Pancreas (tissue), 10 donors: ENCODE data around the gene RASAL2. TPM values are rescaled to one million over a fixed set of nuclear protein-coding genes. Genes with fewer than 3 reads are reported as not detected.

Source experiments
- ATAC-seq, 4 donors: fragments of 200-7000 bp; cut with Tn5 transposase; one replicate each; pipeline versions ENCODE4 v1.8.0 to v1.9.1; 2020; ENCODE audit warnings: mild to moderate bottlenecking in 4 of 4, moderate library complexity in 4 of 4
- DNase-seq, 6 donors: peaks; one replicate each; pipeline ENCODE4 v3.0.0-alpha.2; 2020
- FAIRE-seq: peaks from 2 replicates; lab custom pipeline; 2012; peaks lifted over from hg19 to GRCh38; lab: Jason Lieb, UNC
- H3K27ac ChIP-seq, 4 donors: fragments of 200-600 bp; sonication (generic); 1 replicate in 3 of 4; 2 replicates in 1 of 4; pipeline versions ENCODE4 v1.5.0 to v1.8.0; 2020
- H3K27me3 ChIP-seq, 4 donors: fragments of 200-600 bp; one replicate each; pipeline ENCODE4 v1.8.0; 2021
- H3K36me3 ChIP-seq, 3 donors: fragments of 200-600 bp; sonication (generic) in 1 of 3; one replicate each; pipeline versions ENCODE4 v1.5.0 to v1.8.0; 2020 to 2021
- H3K4me1 ChIP-seq, 3 donors: fragments of 200-600 bp; one replicate each; pipeline ENCODE4 v1.8.0; 2021
- H3K4me3 ChIP-seq, 4 donors: fragments of 200-600 bp; sonication (generic) in 2 of 4; one replicate each; pipeline versions ENCODE4 v1.5.0 to v1.8.0; 2020 to 2021
- H3K9me3 ChIP-seq, 4 donors: fragments of 200-600 bp; one replicate each; pipeline ENCODE4 v1.8.0; 2021
- WGBS, 2 donors: extraction: QIAGEN DNeasy Blood & Tissue Kit; methylation state at CpG; one replicate each; pipeline ENCODE4 v1.1.7; 2013; 5-methylcytosine and 5-hydroxymethylcytosine counted together
- intact Hi-C, 3 donors: fragments of 100-400 bp; cut with DNase I; formaldehyde crosslinking; loops; one replicate each; pipeline versions ENCODE4 v1.11.1 to v1.14.2; 2022
- polyA plus RNA-seq, 2 donors: library from polyadenylated mRNA; stranded (reverse); fragments of 200-250 nt; gene quantifications; one replicate each; pipeline ENCODE4 v1.2.3, GENCODE V29; 2013
- total RNA-seq, 6 donors: library from RNA; stranded (reverse); fragmentation: NEBNext Ultra II Directional in 4 of 6; extraction: Animal tissue kit (Norgen Biotek cat#: 25700) in 4 of 6; gene quantifications; one replicate each; pipeline versions ENCODE4 v1.2.1 to v1.2.4, GENCODE V29; 2021 to 2023
- TF ChIP-seq, protein P1 (sequence below), 4 donors: fragments of 200-600 bp; sonication (generic) in 3 of 4; IDR thresholded peaks; one replicate each; pipeline versions ENCODE4 v1.5.0 to v1.8.0; 2021; ENCODE audit warnings: antibody characterized with exemption in 4 of 4
- donor health status: healthy with polysubstance abuse.
- donor health status: DM: no; HTN: no; CAD: no; lungs with moderate emphysema.
- donor health status: DM: no; HTN: no; CAD: no.
- donor health status: control.
- donor health status: control.
- donor health status: Bipolar disorder and iron deficiency.
- donor health status: DM: yes; HTN: yes; CAD: no.
- donor health status: DM: no; HTN: no; CAD: no.
- donor health status: DM: no; HTN: no; CAD: no.
- donor health status: DM: yes; HTN: yes; CAD: no.

Gene RASAL2
- total and polyA plus RNA-seq, 8 donors, result 2.5 to 12.9 (median 4.9) TPM

DNA sequence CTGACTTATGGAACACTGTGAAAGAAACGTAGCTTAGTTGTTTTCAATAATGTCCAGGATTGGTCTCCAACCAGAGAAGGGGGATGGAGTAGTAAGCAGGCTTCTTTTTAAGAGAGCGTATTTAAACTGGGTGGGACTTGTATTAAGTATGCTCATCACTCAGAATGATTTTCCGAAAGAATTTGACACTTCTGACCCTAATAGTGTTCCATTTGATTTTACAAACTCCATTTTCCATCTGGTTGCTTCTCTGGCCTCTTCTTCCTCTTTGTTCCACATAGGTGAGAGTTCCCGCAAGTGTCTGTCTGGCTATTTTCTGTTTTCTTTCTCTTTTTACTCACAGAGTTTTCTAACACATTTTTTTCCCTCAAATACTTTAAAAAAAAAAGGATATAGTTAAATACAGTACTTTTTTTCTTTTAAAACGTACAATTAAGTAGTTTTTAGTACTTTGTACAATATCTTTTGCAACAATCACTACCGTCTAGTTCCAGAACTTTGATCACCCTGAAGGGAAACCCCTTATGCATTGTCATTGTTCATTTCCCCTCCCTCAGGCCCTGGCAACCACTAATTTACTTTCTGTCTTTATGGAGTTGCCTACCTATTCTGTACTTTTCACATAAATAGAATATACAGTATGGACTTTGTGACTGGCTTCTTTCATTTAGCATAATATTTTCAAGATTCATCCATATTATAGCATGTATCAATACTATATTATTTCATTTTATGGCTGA lies 67.0 kb downstream of the RASAL2 start:
- Histone ChIP-seq H3K36me3 (no peaks in the 10 kb centered on the region), H3K4me1 (no peaks in the 10 kb centered on the region), H3K4me3 (no peak overlapping the region), H3K27me3 (no peaks in the 10 kb centered on the region), H3K9me3 (no peaks in the 10 kb centered on the region), H3K27ac (no peak overlapping the region)
- no peak for FAIRE-seq
- 89 to 92% methylated on average over 6 of the region's 6 CpGs for WGBS, 2 donors
- no peak for DNase-seq
- TF ChIP-seq, protein P1, sequence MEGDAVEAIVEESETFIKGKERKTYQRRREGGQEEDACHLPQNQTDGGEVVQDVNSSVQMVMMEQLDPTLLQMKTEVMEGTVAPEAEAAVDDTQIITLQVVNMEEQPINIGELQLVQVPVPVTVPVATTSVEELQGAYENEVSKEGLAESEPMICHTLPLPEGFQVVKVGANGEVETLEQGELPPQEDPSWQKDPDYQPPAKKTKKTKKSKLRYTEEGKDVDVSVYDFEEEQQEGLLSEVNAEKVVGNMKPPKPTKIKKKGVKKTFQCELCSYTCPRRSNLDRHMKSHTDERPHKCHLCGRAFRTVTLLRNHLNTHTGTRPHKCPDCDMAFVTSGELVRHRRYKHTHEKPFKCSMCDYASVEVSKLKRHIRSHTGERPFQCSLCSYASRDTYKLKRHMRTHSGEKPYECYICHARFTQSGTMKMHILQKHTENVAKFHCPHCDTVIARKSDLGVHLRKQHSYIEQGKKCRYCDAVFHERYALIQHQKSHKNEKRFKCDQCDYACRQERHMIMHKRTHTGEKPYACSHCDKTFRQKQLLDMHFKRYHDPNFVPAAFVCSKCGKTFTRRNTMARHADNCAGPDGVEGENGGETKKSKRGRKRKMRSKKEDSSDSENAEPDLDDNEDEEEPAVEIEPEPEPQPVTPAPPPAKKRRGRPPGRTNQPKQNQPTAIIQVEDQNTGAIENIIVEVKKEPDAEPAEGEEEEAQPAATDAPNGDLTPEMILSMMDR (IDR thresholded peaks at IDR 0.05), result no peak
- no peak for ATAC-seq
- intact Hi-C loops, result no loop called here

DNA sequence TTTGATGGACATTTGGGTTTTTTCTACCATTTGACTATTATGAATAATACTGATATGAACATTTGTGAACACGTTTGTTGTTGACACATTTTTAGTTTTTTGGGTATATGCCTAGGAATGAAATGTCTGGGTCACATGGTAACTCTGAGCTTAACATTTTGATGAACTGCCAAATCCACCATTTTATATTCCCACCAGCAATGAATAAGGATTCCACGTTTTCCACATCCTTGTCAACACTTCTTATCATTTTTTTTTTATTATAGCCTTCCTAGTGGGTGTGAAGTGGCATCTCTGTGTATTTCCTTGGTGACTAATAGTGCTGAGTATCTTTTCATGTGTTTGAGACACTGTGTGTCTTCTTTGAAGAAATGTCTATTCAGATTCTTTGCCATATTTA lies 67.6 kb downstream of the RASAL2 start:
- Histone ChIP-seq H3K9me3 (no peaks in the 10 kb centered on the region), H3K4me3 (no peak overlapping the region), H3K27ac (no peak overlapping the region), H3K36me3 (no peaks in the 10 kb centered on the region), H3K27me3 (no peaks in the 10 kb centered on the region), H3K4me1 (no peaks in the 10 kb centered on the region)
- intact Hi-C loops, result no loop called here
- FAIRE-seq (no peak), ATAC-seq (no peak), DNase-seq (no peak)
- TF ChIP-seq, protein P1 (IDR thresholded peaks at IDR 0.05), result no peak
- WGBS, 2 donors, result 49 to 53% methylated on average over 2 of the region's 2 CpGs

DNA sequence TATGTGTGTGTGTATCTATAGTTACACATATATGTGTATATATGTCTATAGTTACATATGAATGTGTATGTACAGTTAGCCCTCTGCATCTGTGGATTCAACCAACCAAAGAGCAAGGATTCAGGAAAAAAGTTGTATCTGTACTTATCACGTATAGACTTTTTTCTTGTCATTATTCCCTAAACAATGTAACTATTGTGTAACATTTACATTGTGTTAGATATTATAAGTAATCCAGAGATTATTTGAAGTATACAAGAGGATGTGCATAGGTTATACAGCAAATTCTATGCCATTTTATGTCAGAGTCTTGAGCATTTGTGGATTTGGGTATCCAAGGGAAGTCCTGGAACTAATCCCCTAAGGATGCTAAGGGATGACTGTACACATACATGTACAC lies 71.3 kb downstream of the RASAL2 start:
- Histone ChIP-seq H3K4me3 (no peak overlapping the region), H3K4me1 (no peaks in the 10 kb centered on the region), H3K27me3 (no peaks in the 10 kb centered on the region), H3K27ac (no peak overlapping the region), H3K9me3 (no peaks in the 10 kb centered on the region), H3K36me3 (no peaks in the 10 kb centered on the region)
- TF ChIP-seq, protein P1 (IDR thresholded peaks at IDR 0.05), result no peak
- intact Hi-C loops, result no loop called here
- FAIRE-seq, result no peak
- no peak for ATAC-seq
- no peak for DNase-seq
- 92 to 95% methylated on average over 1 of the region's 1 CpG for WGBS, 2 donors

DNA sequence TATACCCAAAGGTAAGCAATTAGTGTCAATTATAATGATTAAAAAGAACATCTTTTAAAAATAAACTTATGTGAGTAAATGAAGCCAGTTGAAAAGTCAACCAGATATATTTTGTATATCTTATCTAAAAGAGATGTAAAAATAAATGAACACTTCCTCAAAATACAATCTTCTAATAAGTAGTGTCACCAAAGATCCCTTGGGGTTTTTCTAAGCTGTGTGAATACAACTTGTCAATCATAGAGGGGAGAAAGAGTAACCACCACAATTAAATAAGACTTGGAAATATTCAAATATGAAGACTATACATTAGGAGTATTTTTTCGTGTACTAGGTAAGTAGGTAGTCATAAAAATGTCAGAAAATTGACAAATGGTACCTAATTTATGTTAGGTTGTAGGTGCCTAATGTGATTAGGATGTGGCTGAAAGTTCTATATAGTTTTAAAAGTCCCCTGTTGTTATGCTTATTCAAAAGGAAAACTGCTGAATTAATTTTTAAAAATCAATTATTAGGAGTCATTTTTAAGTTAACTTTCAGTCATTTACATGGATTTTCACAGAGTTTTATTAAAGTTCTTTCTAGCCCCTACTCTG lies 72.6 kb downstream of the RASAL2 start:
- no peaks in the 10 kb centered on the region for H3K4me1 ChIP-seq
- H3K27me3 ChIP-seq, result no peaks in the 10 kb centered on the region
- no peaks in the 10 kb centered on the region for H3K9me3 ChIP-seq
- FAIRE-seq (no peak), DNase-seq (no peak), ATAC-seq (no peak)
- 32 to 38% methylated on average over 1 of the region's 1 CpG for WGBS, 2 donors
- H3K36me3 ChIP-seq, result no peaks in the 10 kb centered on the region
- H3K4me3 ChIP-seq, result no peak overlapping the region
- TF ChIP-seq, protein P1 (IDR thresholded peaks at IDR 0.05), result no peak
- H3K27ac ChIP-seq, result no peak overlapping the region
- intact Hi-C loops, result no loop called here

DNA sequence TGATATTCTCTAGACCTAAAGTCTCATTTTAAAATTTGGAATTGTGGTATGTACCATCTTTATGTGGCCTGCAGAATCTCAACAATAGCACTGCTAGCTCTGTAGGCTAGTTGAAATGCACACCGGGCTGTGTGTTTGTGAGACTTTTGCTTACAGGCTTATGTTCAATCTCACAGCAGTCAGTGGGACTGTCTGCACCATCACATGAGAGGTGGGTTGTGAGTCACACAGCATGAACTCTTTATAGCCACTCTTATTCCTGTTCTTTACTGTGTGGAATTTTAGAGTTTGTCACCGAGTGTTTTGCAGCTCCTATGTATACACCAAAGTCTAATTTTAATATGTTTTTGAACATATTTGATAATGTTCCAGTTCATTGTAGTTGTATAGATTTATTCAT lies 74.6 kb downstream of the RASAL2 start:
- DNase-seq, result no peak
- Histone ChIP-seq H3K27me3 (no peaks in the 10 kb centered on the region), H3K4me1 (no peaks in the 10 kb centered on the region), H3K36me3 (no peaks in the 10 kb centered on the region), H3K4me3 (no peak overlapping the region), H3K27ac (no peak overlapping the region), H3K9me3 (no peaks in the 10 kb centered on the region)
- peak in 1 of 4 donors; percentile 26 for ATAC-seq
- TF ChIP-seq, protein P1 (IDR thresholded peaks at IDR 0.05), result no peak
- intact Hi-C loops, result no loop called here
- WGBS, 2 donors, result 91 to 96% methylated on average over 2 of the region's 2 CpGs
- FAIRE-seq, result no peak
